ENCODE measurements around the gene KLHL20. TPM values are rescaled to one million over a fixed set of nuclear protein-coding genes. Genes with fewer than 3 reads are reported as not detected.
"Not testable (repeated sequence)": the region's sequence is repeated elsewhere in the genome, so short reads cannot be mapped to it uniquely, and the experiment has no call there.

The KLHL20 gene
- total RNA-seq, 1 experiment from 2014 or later, result 46.4 TPM

DNA sequence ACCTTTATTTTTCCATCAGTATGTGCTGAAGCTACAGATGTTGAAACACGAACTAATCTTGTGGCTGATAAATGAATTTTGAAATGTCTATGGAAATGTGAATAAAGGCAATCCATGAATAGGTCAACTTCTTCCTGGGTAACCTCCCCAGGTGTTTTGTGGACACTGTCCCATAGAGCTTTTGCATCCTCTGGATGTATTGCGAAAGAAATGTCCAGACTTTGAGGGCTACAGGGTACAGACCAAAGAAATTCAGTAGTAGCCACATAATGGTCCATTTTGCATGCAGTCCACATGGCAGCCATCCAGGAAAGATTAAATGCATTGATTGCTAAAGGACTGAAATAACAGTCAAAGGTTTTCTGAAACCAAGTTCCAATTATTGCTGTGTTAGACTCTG lies 88.2 kb downstream of the KLHL20 start:
- H3K36me3 ChIP-seq (ENCODE audit: low read depth, low read length), result peaks cover 76% of the 10 kb centered on the region

DNA sequence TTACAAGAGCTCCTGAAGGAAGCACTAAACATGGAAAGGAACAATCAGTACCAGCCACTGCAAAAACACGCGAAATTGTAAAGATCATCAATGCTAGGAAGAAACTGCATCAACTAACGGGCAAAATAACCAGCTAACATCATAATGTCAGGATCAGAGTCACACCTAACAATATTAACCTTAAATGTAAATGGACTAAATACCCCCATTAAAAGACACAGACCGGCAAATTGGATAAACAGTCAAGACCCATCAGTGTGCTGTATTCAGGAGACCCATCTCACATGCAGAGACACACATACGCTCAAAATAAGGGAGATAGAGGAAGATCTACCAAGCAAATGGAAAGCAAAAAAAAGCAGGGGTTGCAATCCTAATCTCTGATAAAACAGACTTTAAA lies 98.9 kb downstream of the KLHL20 start:
- BruUV-seq (replicated peaks); H3K9me2 ChIP-seq (replicated peaks; ENCODE audit: low read length); POLR2A ChIA-PET (ENCODE audit: unreplicated experiment); H3K4me1 ChIP-seq (ENCODE audit: insufficient read depth, low read length); H2AFZ ChIP-seq (ENCODE audit: low read length); H3K9ac ChIP-seq (ENCODE audit: low read length); CTCF ChIA-PET; intact Hi-C loops (cut with micrococcal nuclease); H3K4me3 ChIP-seq (ENCODE audit: low read length); DNase-seq; H4K20me1 ChIP-seq (ENCODE audit: low read length); H3K4me2 ChIP-seq (ENCODE audit: low read length); H3K9me3 ChIP-seq (ENCODE audit: low read length); H3K27me3 ChIP-seq (ENCODE audit: low read length); ATAC-seq; H3K27ac ChIP-seq (ENCODE audit: low read length); H3F3A ChIP-seq (ENCODE audit: low read length, unreplicated experiment): not testable (repeated sequence)
- peaks cover 86% of the 10 kb centered on the region for H3K79me2 ChIP-seq (ENCODE audit: low read length)
- peaks cover 28% of the 10 kb centered on the region for H3K36me3 ChIP-seq (ENCODE audit: low read depth, low read length)

More for the DNA sequence above, 88.2 kb downstream of the KLHL20 start:
- no peaks in the 10 kb centered on the region for H3K9me3 ChIP-seq (ENCODE audit: low read length)
- intact Hi-C loops (cut with micrococcal nuclease), result no loop called here
- H3F3A ChIP-seq (ENCODE audit: low read length, unreplicated experiment), result no peaks in the 10 kb centered on the region
- H2AFZ ChIP-seq (ENCODE audit: low read length), result no peak overlapping the region
- peaks cover 7% of the 10 kb centered on the region; the same call in 1 of the 2 replicates for H3K4me1 ChIP-seq (ENCODE audit: insufficient read depth, low read length)
- H3K4me2 ChIP-seq (ENCODE audit: low read length), result no peak overlapping the region
- TF ChIP-seq, protein P1, sequence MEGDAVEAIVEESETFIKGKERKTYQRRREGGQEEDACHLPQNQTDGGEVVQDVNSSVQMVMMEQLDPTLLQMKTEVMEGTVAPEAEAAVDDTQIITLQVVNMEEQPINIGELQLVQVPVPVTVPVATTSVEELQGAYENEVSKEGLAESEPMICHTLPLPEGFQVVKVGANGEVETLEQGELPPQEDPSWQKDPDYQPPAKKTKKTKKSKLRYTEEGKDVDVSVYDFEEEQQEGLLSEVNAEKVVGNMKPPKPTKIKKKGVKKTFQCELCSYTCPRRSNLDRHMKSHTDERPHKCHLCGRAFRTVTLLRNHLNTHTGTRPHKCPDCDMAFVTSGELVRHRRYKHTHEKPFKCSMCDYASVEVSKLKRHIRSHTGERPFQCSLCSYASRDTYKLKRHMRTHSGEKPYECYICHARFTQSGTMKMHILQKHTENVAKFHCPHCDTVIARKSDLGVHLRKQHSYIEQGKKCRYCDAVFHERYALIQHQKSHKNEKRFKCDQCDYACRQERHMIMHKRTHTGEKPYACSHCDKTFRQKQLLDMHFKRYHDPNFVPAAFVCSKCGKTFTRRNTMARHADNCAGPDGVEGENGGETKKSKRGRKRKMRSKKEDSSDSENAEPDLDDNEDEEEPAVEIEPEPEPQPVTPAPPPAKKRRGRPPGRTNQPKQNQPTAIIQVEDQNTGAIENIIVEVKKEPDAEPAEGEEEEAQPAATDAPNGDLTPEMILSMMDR (conservative IDR thresholded peaks at IDR 0.05; ENCODE audit: low read depth, low read length), result no peak
- TF ChIP-seq EZH2 (IDR thresholded peaks at IDR 0.05; ENCODE audit: low read length, unreplicated experiment) (no peak), EZH2phosphoT487 (IDR thresholded peaks at IDR 0.05; ENCODE audit: borderline replicate concordance, low read length) (no peak)
- H3K79me2 ChIP-seq (ENCODE audit: low read length), result peaks cover 15% of the 10 kb centered on the region; the same call in 1 of the 2 replicates
- ChIA-PET CTCF (no interaction called here), POLR2A (ENCODE audit: unreplicated experiment) (no interaction called here)
- no TSS peak for BruUV-seq (replicated peaks)
- H4K20me1 ChIP-seq (ENCODE audit: low read length), result no peaks in the 10 kb centered on the region
- H3K9ac ChIP-seq (ENCODE audit: low read length), result no peak overlapping the region
- no peak overlapping the region for H3K27ac ChIP-seq (ENCODE audit: low read length)
- ATAC-seq (no peak), DNase-seq (no peak)
- no peak overlapping the region for H3K4me3 ChIP-seq (ENCODE audit: low read length)
- no peaks in the 10 kb centered on the region for H3K9me2 ChIP-seq (replicated peaks; ENCODE audit: low read length)
- no peaks in the 10 kb centered on the region for H3K27me3 ChIP-seq (ENCODE audit: low read length)

DNA sequence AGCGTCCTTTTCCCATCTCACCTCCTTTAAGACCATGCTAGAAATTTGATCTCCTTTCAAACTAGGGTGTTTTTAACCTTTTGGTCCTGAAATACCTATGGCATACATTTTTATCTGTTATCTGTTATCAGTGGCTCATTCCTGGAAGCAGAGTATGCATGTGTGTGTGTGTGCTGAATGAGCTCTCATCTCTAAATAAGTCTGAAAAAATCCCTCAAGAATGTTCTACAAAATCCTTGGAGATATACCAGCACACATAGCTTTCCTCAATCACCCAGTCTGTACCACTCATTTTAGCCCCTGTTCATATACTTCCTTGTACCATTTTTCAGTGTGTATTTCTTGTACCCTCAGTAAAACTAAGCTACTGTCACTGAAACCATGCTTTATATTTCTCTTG lies 103.7 kb downstream of the KLHL20 start:
- Histone ChIP-seq H2AFZ (ENCODE audit: low read length) (no peak overlapping the region), H3K4me2 (ENCODE audit: low read length) (no peak overlapping the region), H3K9ac (ENCODE audit: low read length) (no peak overlapping the region), H3K36me3 (ENCODE audit: low read depth, low read length) (peaks cover 33% of the 10 kb centered on the region), H3K9me3 (ENCODE audit: low read length) (no peaks in the 10 kb centered on the region), H3K4me1 (ENCODE audit: insufficient read depth, low read length) (peaks cover 27% of the 10 kb centered on the region), H3K27ac (ENCODE audit: low read length) (no peak overlapping the region), H3F3A (ENCODE audit: low read length, unreplicated experiment) (no peaks in the 10 kb centered on the region), H3K4me3 (ENCODE audit: low read length) (no peak overlapping the region), H3K9me2 (replicated peaks; ENCODE audit: low read length) (no peaks in the 10 kb centered on the region), H4K20me1 (ENCODE audit: low read length) (peaks cover 21% of the 10 kb centered on the region), H3K79me2 (ENCODE audit: low read length) (peaks cover 93% of the 10 kb centered on the region), H3K27me3 (ENCODE audit: low read length) (no peaks in the 10 kb centered on the region)
- no peak for TF ChIP-seq EZH2phosphoT487 (IDR thresholded peaks at IDR 0.05; ENCODE audit: borderline replicate concordance, low read length)
- no peak for TF ChIP-seq EZH2 (IDR thresholded peaks at IDR 0.05; ENCODE audit: low read length, unreplicated experiment)
- TF ChIP-seq, protein P1 (conservative IDR thresholded peaks at IDR 0.05; ENCODE audit: low read depth, low read length), result no peak
- no peak for DNase-seq
- intact Hi-C loops (cut with micrococcal nuclease), result no loop called here
- no peak for ATAC-seq
- ChIA-PET CTCF (no interaction called here), POLR2A (ENCODE audit: unreplicated experiment) (interaction anchor here (0.7 kb wide), 1 partner anchor 548 kb away, joined by 3 read pairs; no protein-coding TSS in a partner anchor)
- no TSS peak for BruUV-seq (replicated peaks)
